ENCODE data around the gene GUCA2A. TPM values are rescaled to one million over a fixed set of nuclear protein-coding genes. Genes with fewer than 3 reads are reported as not detected.

Gene GUCA2A
- polyA plus RNA-seq, 2 donors: not detected

- Histone ChIP-seq H3K27me3 (ENCODE audit: control insufficient read depth in 1 of 2, insufficient read depth in 2 of 2, low read length in 2 of 2) (peaks cover 0 to 4% of the 10 kb centered on the region in 2 donors), H3K36me3 (ENCODE audit: control insufficient read depth in 2 of 2, insufficient read depth in 2 of 2, low read length in 1 of 2) (no peaks in the 10 kb centered on the region), H3K4me3 (ENCODE audit: low read depth in 1 of 2, low read length in 2 of 2) (no peak overlapping the region), H3K9me3 (ENCODE audit: control insufficient read depth in 2 of 2, insufficient read depth in 1 of 2, low read depth in 1 of 2, low read length in 1 of 2) (peaks cover 0 to 2% of the 10 kb centered on the region in 2 donors), H3K27ac (ENCODE audit: low read depth in 2 of 2, low read length in 1 of 2) (no peak overlapping the region), H3K4me1 (ENCODE audit: control insufficient read depth in 2 of 2, insufficient read depth in 2 of 2, low read length in 1 of 2) (no peaks in the 10 kb centered on the region)
- 87 to 91% methylated on average over 3 of the region's 3 CpGs for WGBS, 2 donors
Measured at GRCh38 chr1:42139444-42139843, 25.1 kb downstream of the GUCA2A start.

- Histone ChIP-seq H3K9me3 (ENCODE audit: control insufficient read depth in 2 of 2, insufficient read depth in 1 of 2, low read depth in 1 of 2, low read length in 1 of 2) (peaks cover 0 to 2% of the 10 kb centered on the region in 2 donors), H3K36me3 (ENCODE audit: control insufficient read depth in 2 of 2, insufficient read depth in 2 of 2, low read length in 1 of 2) (no peaks in the 10 kb centered on the region), H3K27me3 (ENCODE audit: control insufficient read depth in 1 of 2, insufficient read depth in 2 of 2, low read length in 2 of 2) (peaks cover 0 to 4% of the 10 kb centered on the region in 2 donors), H3K4me3 (ENCODE audit: low read depth in 1 of 2, low read length in 2 of 2) (no peak overlapping the region), H3K4me1 (ENCODE audit: control insufficient read depth in 2 of 2, insufficient read depth in 2 of 2, low read length in 1 of 2) (no peaks in the 10 kb centered on the region), H3K27ac (ENCODE audit: low read depth in 2 of 2, low read length in 1 of 2) (no peak overlapping the region)
- WGBS, 2 donors: 91 to 93% methylated on average over 4 of the region's 4 CpGs
Measured at GRCh38 chr1:42138586-42138985, 26.0 kb downstream of the GUCA2A start.

GRCh38 chr1:42137766-42138165 lies 26.8 kb downstream of the GUCA2A start:
- Histone ChIP-seq H3K36me3 (ENCODE audit: control insufficient read depth in 2 of 2, insufficient read depth in 2 of 2, low read length in 1 of 2) (no peaks in the 10 kb centered on the region), H3K27me3 (ENCODE audit: control insufficient read depth in 1 of 2, insufficient read depth in 2 of 2, low read length in 2 of 2) (peaks cover 0 to 4% of the 10 kb centered on the region in 2 donors), H3K4me3 (ENCODE audit: low read depth in 1 of 2, low read length in 2 of 2) (no peak overlapping the region), H3K9me3 (ENCODE audit: control insufficient read depth in 2 of 2, insufficient read depth in 1 of 2, low read depth in 1 of 2, low read length in 1 of 2) (peaks cover 0 to 2% of the 10 kb centered on the region in 2 donors), H3K4me1 (ENCODE audit: control insufficient read depth in 2 of 2, insufficient read depth in 2 of 2, low read length in 1 of 2) (no peaks in the 10 kb centered on the region), H3K27ac (ENCODE audit: low read depth in 2 of 2, low read length in 1 of 2) (no peak overlapping the region)
- WGBS, 2 donors: 61 to 68% methylated on average over 10 of the region's 10 CpGs

DNA sequence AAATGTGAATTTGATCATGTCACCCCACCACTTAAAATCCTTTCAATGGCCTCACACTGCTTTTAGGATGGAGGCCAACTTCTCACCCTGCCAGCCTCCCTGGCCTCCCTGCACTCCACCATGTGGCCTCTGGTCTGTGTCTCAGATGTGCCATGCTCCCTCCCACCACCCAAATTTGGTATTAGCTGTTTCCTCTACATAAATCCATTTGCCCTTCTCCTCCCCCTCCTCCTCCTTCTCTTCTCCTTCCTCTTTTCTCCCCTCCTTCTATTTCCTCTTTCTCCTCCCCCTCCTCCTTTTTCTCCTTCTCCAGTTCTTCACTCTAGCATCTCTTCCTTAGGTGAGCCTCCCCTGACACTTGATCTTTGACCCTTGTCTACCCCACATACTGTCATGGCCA lies 28.1 kb downstream of the GUCA2A start:
- no peaks in the 10 kb centered on the region for H3K9me3 ChIP-seq (ENCODE audit: control insufficient read depth in 2 of 2, insufficient read depth in 1 of 2, low read depth in 1 of 2, low read length in 1 of 2)
- no peak overlapping the region for H3K27ac ChIP-seq (ENCODE audit: low read depth in 2 of 2, low read length in 1 of 2)
- no peaks in the 10 kb centered on the region for H3K27me3 ChIP-seq (ENCODE audit: control insufficient read depth in 1 of 2, insufficient read depth in 2 of 2, low read length in 2 of 2)
- no peak overlapping the region for H3K4me3 ChIP-seq (ENCODE audit: low read depth in 1 of 2, low read length in 2 of 2)
- no peaks in the 10 kb centered on the region for H3K36me3 ChIP-seq (ENCODE audit: control insufficient read depth in 2 of 2, insufficient read depth in 2 of 2, low read length in 1 of 2)
- no peaks in the 10 kb centered on the region for H3K4me1 ChIP-seq (ENCODE audit: control insufficient read depth in 2 of 2, insufficient read depth in 2 of 2, low read length in 1 of 2)

- Histone ChIP-seq H3K27me3 (ENCODE audit: control insufficient read depth in 1 of 2, insufficient read depth in 2 of 2, low read length in 2 of 2) (no peaks in the 10 kb centered on the region), H3K4me1 (ENCODE audit: control insufficient read depth in 2 of 2, insufficient read depth in 2 of 2, low read length in 1 of 2) (no peaks in the 10 kb centered on the region), H3K36me3 (ENCODE audit: control insufficient read depth in 2 of 2, insufficient read depth in 2 of 2, low read length in 1 of 2) (no peaks in the 10 kb centered on the region), H3K9me3 (ENCODE audit: control insufficient read depth in 2 of 2, insufficient read depth in 1 of 2, low read depth in 1 of 2, low read length in 1 of 2) (no peaks in the 10 kb centered on the region), H3K27ac (ENCODE audit: low read depth in 2 of 2, low read length in 1 of 2) (no peak overlapping the region), H3K4me3 (ENCODE audit: low read depth in 1 of 2, low read length in 2 of 2) (no peak overlapping the region)
- 45 to 51% methylated on average over 3 of the region's 3 CpGs for WGBS, 2 donors
Measured at GRCh38 chr1:42135426-42135825, 29.1 kb downstream of the GUCA2A start.

- 86 to 87% methylated on average over 10 of the region's 10 CpGs for WGBS, 2 donors
- Histone ChIP-seq H3K27ac (ENCODE audit: low read depth in 2 of 2, low read length in 1 of 2) (no peak overlapping the region), H3K27me3 (ENCODE audit: control insufficient read depth in 1 of 2, insufficient read depth in 2 of 2, low read length in 2 of 2) (no peaks in the 10 kb centered on the region), H3K9me3 (ENCODE audit: control insufficient read depth in 2 of 2, insufficient read depth in 1 of 2, low read depth in 1 of 2, low read length in 1 of 2) (no peaks in the 10 kb centered on the region), H3K36me3 (ENCODE audit: control insufficient read depth in 2 of 2, insufficient read depth in 2 of 2, low read length in 1 of 2) (no peaks in the 10 kb centered on the region), H3K4me1 (ENCODE audit: control insufficient read depth in 2 of 2, insufficient read depth in 2 of 2, low read length in 1 of 2) (no peaks in the 10 kb centered on the region), H3K4me3 (ENCODE audit: low read depth in 1 of 2, low read length in 2 of 2) (no peak overlapping the region)
Measured at GRCh38 chr1:42133809-42134526, 30.6 kb downstream of the GUCA2A start.

- no peaks in the 10 kb centered on the region for H3K36me3 ChIP-seq (ENCODE audit: control insufficient read depth in 2 of 2, insufficient read depth in 2 of 2, low read length in 1 of 2)
- H3K4me1 ChIP-seq (ENCODE audit: control insufficient read depth in 2 of 2, insufficient read depth in 2 of 2, low read length in 1 of 2): no peaks in the 10 kb centered on the region
- no peaks in the 10 kb centered on the region for H3K27me3 ChIP-seq (ENCODE audit: control insufficient read depth in 1 of 2, insufficient read depth in 2 of 2, low read length in 2 of 2)
- no peaks in the 10 kb centered on the region for H3K9me3 ChIP-seq (ENCODE audit: control insufficient read depth in 2 of 2, insufficient read depth in 1 of 2, low read depth in 1 of 2, low read length in 1 of 2)
- H3K27ac ChIP-seq (ENCODE audit: low read depth in 2 of 2, low read length in 1 of 2): no peak overlapping the region
- WGBS, 2 donors: 68 to 77% methylated on average over 5 of the region's 5 CpGs
- no peak overlapping the region for H3K4me3 ChIP-seq (ENCODE audit: low read depth in 1 of 2, low read length in 2 of 2)
Measured at GRCh38 chr1:42133390-42133789, 31.2 kb downstream of the GUCA2A start.

DNA sequence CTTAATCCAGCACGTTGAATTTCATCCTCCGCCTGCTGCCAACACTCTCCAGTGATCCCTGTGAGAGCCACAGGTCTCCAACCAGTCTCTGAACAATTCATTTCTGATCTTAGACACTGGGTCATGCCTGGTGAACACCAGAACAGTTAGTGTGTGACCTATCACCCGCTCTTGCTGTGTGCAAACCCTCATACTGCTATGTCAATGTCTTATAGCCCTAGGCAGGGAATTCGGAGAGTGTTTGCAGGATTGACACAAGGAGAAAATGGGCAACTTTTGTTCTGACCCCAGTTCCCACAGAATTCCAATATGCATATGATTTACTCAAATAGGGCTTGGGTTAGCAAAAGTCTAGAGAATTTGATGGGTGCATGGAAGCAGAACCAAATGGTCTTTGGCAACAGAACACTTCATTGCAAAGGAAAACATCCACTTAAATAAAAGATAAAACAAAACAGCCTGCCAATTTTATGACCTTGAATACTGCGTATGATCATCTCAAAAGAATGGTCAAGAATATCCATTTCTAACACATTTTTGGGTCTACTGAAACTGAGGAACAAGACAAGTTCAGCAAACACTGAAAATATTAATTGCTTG lies 34.4 kb downstream of the GUCA2A start:
- H3K36me3 ChIP-seq (ENCODE audit: control insufficient read depth in 2 of 2, insufficient read depth in 2 of 2, low read length in 1 of 2): no peaks in the 10 kb centered on the region
- 83 to 85% methylated on average over 5 of the region's 5 CpGs for WGBS, 2 donors
- no peaks in the 10 kb centered on the region for H3K4me1 ChIP-seq (ENCODE audit: control insufficient read depth in 2 of 2, insufficient read depth in 2 of 2, low read length in 1 of 2)

GRCh38 chr1:42128964-42129363 lies 35.6 kb downstream of the GUCA2A start:
- 79 to 85% methylated on average over 3 of the region's 3 CpGs for WGBS, 2 donors
- Histone ChIP-seq H3K27me3 (ENCODE audit: control insufficient read depth in 1 of 2, insufficient read depth in 2 of 2, low read length in 2 of 2) (no peaks in the 10 kb centered on the region), H3K4me3 (ENCODE audit: low read depth in 1 of 2, low read length in 2 of 2) (no peak overlapping the region), H3K36me3 (ENCODE audit: control insufficient read depth in 2 of 2, insufficient read depth in 2 of 2, low read length in 1 of 2) (no peaks in the 10 kb centered on the region), H3K4me1 (ENCODE audit: control insufficient read depth in 2 of 2, insufficient read depth in 2 of 2, low read length in 1 of 2) (no peaks in the 10 kb centered on the region), H3K27ac (ENCODE audit: low read depth in 2 of 2, low read length in 1 of 2) (no peak overlapping the region), H3K9me3 (ENCODE audit: control insufficient read depth in 2 of 2, insufficient read depth in 1 of 2, low read depth in 1 of 2, low read length in 1 of 2) (no peaks in the 10 kb centered on the region)

More for the DNA sequence above, 34.4 kb downstream of the GUCA2A start:
- Histone ChIP-seq H3K9me3 (ENCODE audit: control insufficient read depth in 2 of 2, insufficient read depth in 1 of 2, low read depth in 1 of 2, low read length in 1 of 2) (no peaks in the 10 kb centered on the region), H3K27me3 (ENCODE audit: control insufficient read depth in 1 of 2, insufficient read depth in 2 of 2, low read length in 2 of 2) (no peaks in the 10 kb centered on the region), H3K4me3 (ENCODE audit: low read depth in 1 of 2, low read length in 2 of 2) (no peak overlapping the region), H3K27ac (ENCODE audit: low read depth in 2 of 2, low read length in 1 of 2) (no peak overlapping the region)

DNA sequence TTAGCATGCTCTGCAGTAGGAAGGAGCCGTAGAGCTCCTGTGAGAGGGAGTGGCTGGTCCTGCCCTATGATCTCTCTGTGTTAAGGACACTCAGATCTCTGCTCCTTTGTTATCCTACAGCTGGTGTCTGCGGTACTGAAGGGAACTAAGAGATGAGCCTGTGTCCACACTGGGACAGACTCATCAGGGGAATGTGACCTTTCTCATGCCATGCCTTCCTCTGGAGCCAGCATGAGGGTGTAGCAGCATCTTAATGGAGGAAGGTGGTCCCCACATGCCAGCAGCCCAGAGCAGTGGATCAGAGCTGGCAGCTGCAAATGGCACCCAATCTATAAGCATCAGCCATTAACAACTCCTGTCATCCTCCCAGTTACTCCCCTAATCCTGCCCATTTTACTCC lies 36.0 kb downstream of the GUCA2A start:
- no peaks in the 10 kb centered on the region for H3K27me3 ChIP-seq (ENCODE audit: control insufficient read depth in 1 of 2, insufficient read depth in 2 of 2, low read length in 2 of 2)
- WGBS, 2 donors: 51 to 55% methylated on average over 2 of the region's 2 CpGs

More for the DNA sequence above, 36.0 kb downstream of the GUCA2A start:
- Histone ChIP-seq H3K36me3 (ENCODE audit: control insufficient read depth in 2 of 2, insufficient read depth in 2 of 2, low read length in 1 of 2) (no peaks in the 10 kb centered on the region), H3K9me3 (ENCODE audit: control insufficient read depth in 2 of 2, insufficient read depth in 1 of 2, low read depth in 1 of 2, low read length in 1 of 2) (no peaks in the 10 kb centered on the region), H3K27ac (ENCODE audit: low read depth in 2 of 2, low read length in 1 of 2) (no peak overlapping the region), H3K4me3 (ENCODE audit: low read depth in 1 of 2, low read length in 2 of 2) (no peak overlapping the region), H3K4me1 (ENCODE audit: control insufficient read depth in 2 of 2, insufficient read depth in 2 of 2, low read length in 1 of 2) (no peaks in the 10 kb centered on the region)

All from esophagus (tissue), 2 donors.